K562 (cell line): ENCODE results near the gene NPDC1. TPM values are rescaled to one million over a fixed set of nuclear protein-coding genes. Genes with fewer than 3 reads are reported as not detected.

Experiments
- E2F6 ChIP-seq, 2 experiments: IDR thresholded peaks; 2 replicates each; pipeline ENCODE4 v1.6.1; 2011; ENCODE audit warnings: borderline replicate concordance in 1 of 2, control low read depth in 1 of 2, low read depth in 1 of 2, low read length in 1 of 2, mild to moderate bottlenecking in 1 of 2, mixed read lengths in 1 of 2, moderate library complexity in 1 of 2; ENCODE audit not compliant: insufficient read depth in 1 of 2, insufficient read length in 1 of 2, poor library complexity in 1 of 2, severe bottlenecking in 1 of 2; ENCODE audit errors: extremely low read depth in 1 of 2
- MITF ChIP-seq: IDR thresholded peaks from 2 replicates; pipeline ENCODE4 v1.6.1; 2014; ENCODE audit warnings: antibody characterized with exemption
- USF2 ChIP-seq: sonication (generic); formaldehyde crosslinking; IDR thresholded peaks from 2 replicates; pipeline ENCODE4 v1.5.0; 2020; ENCODE audit warnings: missing genetic modification reagents
- polyA plus RNA-seq, 8 experiments: library from polyadenylated mRNA; depleted of rRNA in 4 of 8; stranded (reverse) in 5 of 8; unstranded in 3 of 8; fragments of >200 nt; fragmentation: Nextera tagmentation in 2 of 8; fragmentation: Illumina TruSeq in 1 of 8; extraction: Ambion mirVana in 2 of 8; extraction: Trizol in 1 of 8; gene quantifications; 2 replicates each; pipeline versions ENCODE4 v1.2.1 to v1.2.3, GENCODE V29; 2011 to 2014; ENCODE audit warnings: inconsistent platforms in 1 of 8, missing spikeins in 1 of 8
- total RNA-seq, 7 experiments: library from RNA; depleted of rRNA in 6 of 7; stranded (reverse); fragments of >200 nt in 6 of 7; fragmentation: Illumina TruSeq in 2 of 7; extraction: Trizol in 2 of 7; gene quantifications; 2 replicates each; pipeline versions ENCODE4 v1.2.1 to v1.2.3, GENCODE V29; 2011 to 2021; ENCODE audit warnings: low replicate concordance in 1 of 7
- TF ChIP-seq, protein P1 (sequence below), 3 experiments: fragments of 200-800 bp in 1 of 3; fragments of 250-450 bp in 1 of 3; fragments of 450-650 bp in 1 of 3; sonication (Bioruptor Pico) in 1 of 3; sonication (Bioruptor generic) in 1 of 3; formaldehyde crosslinking in 1 of 3; IDR thresholded peaks; 2 replicates each; pipeline versions ENCODE4 v1.6.1 to v1.8.0; 2016 to 2022; ENCODE audit warnings: mild to moderate bottlenecking in 2 of 3, missing genetic modification characterization in 2 of 3, missing compliant biosample characterization in 1 of 3, moderate library complexity in 1 of 3

NPDC1 gene
- total and polyA plus RNA-seq, 9 of the 15 experiments (the other 6 are each of a cell fraction or from before 2014, with no cell fraction given), result 0.06 to 2.1 (median 0.53) TPM; not detected in 3

GRCh38 chr9:137077010-137077747 is 31.2 kb upstream of the NPDC1 start, which contains the start of gene UAP1L1 (continued):
- TF ChIP-seq, protein P1, sequence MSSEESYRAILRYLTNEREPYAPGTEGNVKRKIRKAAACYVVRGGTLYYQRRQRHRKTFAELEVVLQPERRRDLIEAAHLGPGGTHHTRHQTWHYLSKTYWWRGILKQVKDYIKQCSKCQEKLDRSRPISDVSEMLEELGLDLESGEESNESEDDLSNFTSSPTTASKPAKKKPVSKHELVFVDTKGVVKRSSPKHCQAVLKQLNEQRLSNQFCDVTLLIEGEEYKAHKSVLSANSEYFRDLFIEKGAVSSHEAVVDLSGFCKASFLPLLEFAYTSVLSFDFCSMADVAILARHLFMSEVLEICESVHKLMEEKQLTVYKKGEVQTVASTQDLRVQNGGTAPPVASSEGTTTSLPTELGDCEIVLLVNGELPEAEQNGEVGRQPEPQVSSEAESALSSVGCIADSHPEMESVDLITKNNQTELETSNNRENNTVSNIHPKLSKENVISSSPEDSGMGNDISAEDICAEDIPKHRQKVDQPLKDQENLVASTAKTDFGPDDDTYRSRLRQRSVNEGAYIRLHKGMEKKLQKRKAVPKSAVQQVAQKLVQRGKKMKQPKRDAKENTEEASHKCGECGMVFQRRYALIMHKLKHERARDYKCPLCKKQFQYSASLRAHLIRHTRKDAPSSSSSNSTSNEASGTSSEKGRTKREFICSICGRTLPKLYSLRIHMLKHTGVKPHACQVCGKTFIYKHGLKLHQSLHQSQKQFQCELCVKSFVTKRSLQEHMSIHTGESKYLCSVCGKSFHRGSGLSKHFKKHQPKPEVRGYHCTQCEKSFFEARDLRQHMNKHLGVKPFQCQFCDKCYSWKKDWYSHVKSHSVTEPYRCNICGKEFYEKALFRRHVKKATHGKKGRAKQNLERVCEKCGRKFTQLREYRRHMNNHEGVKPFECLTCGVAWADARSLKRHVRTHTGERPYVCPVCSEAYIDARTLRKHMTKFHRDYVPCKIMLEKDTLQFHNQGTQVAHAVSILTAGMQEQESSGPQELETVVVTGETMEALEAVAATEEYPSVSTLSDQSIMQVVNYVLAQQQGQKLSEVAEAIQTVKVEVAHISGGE (CRISPR knock-in tag; IDR thresholded peaks at IDR 0.05), result peak in 1 of 3 experiments; percentile 50; a peak in 1 of 6 replicates
- TF ChIP-seq MITF (peak; percentile 33; the same call in 1 of the 2 replicates), E2F6 (IDR thresholded peaks at IDR 0.05; ENCODE audit: borderline replicate concordance in 1 of 2, extremely low read depth in 1 of 2, insufficient read depth in 1 of 2, insufficient read length in 1 of 2, low read depth in 1 of 2, low read length in 1 of 2, poor library complexity in 1 of 2, severe bottlenecking in 1 of 2) (peak in 1 of 2 experiments; percentile 41), USF2 (CRISPR knock-in tag) (0 out of 2 replicates have a peak, but pooled peaks have one; percentile 28)
- TF ChIP-seq, all 486 proteins: peak for 13
